Activated CD8-positive, alpha-beta memory T cell treated with anti-CD3 and anti-CD28 coated beads for 1 hour (primary cell): ENCODE data around the gene NOM1.
A peak's percentile ranks its signal among the peaks of the same experiment; 100 is the strongest.
"Not testable (repeated sequence)": the region's sequence is repeated elsewhere in the genome, so short reads cannot be mapped to it uniquely, and the experiment has no call there.

Experiments used
- DNase-seq, 2 donors: peaks; one replicate each; pipeline ENCODE4 v3.0.0-alpha.2; 2020; ENCODE audit warnings: low read depth in 1 of 2; ENCODE audit errors: extremely low read depth in 1 of 2

Gene NOM1, protein sequence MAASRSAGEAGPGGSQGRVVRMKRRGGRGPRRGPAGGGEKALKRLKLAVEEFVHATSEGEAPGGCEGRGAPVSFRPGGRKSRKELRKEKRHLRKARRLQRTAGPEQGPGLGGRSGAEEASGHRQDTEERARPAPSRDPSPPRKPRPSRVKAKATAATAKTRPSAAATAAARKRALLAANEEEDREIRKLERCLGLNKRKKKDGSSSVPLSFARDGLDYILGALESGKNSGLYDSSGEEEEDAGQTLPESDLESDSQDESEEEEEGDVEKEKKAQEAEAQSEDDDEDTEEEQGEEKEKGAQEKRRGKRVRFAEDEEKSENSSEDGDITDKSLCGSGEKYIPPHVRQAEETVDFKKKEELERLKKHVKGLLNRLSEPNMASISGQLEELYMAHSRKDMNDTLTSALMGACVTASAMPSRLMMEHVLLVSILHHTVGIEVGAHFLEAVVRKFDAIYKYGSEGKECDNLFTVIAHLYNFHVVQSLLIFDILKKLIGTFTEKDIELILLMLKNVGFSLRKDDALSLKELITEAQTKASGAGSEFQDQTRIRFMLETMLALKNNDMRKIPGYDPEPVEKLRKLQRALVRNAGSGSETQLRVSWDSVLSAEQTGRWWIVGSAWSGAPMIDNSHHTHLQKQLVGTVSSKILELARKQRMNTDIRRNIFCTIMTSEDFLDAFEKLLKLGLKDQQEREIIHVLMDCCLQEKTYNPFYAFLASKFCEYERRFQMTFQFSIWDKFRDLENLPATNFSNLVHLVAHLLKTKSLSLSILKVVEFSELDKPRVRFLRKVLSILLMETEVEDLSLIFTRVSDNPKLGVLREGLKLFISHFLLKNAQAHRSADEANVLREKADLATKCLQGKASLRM

DNA sequence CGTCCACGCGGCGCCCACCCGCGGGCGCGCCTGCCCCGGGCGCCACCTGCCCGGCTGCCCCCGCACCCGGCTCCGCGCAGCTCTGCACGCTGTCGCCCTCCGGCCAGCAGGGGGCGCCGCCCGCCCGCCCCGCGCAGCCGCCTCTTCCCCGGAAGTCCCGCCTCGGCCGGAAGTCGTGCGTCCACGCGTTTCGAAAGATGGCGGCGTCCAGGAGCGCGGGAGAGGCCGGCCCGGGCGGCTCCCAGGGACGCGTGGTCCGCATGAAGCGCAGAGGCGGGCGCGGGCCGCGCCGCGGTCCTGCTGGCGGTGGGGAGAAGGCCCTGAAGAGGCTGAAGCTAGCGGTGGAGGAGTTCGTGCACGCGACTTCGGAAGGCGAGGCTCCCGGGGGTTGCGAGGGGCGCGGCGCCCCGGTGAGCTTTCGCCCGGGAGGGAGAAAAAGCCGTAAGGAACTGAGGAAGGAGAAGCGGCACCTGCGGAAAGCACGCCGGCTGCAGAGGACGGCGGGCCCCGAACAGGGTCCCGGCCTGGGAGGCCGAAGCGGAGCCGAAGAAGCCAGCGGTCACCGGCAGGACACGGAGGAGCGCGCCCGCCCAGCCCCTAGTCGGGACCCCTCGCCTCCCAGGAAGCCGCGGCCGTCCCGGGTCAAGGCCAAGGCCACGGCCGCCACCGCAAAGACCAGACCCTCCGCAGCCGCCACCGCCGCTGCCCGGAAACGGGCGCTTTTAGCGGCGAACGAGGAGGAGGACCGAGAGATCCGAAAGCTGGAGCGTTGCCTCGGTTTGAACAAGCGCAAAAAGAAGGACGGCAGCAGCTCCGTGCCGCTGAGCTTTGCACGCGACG lies at the start of gene NOM1:
NOM1 (plus strand) TSS at position 172 of the 840 bp plus-strand sequence; CDS start at position 198, 26 bp downstream.
- peak; percentile 76 to 91 for DNase-seq

DNA sequence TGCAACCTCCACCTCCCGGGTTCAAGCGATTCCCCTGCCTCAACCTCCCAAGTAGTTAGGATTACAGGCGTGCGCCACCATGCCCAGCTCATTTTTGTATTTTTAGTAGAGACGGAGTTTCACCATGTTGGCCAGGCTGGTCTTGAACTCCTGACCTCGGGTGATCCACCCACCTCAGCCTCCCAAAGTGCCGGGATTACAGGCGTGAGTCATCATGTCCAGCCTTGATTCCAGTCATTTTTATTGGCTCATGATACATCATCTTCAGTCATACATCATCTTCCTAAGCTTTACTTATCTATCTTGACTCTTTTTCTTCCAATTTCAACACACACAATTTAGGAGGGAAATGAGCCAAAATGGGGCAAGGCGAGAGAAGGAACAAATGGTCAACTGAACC lies 49.4 kb upstream of the NOM1 start:
- DNase-seq: not testable (repeated sequence)

DNA sequence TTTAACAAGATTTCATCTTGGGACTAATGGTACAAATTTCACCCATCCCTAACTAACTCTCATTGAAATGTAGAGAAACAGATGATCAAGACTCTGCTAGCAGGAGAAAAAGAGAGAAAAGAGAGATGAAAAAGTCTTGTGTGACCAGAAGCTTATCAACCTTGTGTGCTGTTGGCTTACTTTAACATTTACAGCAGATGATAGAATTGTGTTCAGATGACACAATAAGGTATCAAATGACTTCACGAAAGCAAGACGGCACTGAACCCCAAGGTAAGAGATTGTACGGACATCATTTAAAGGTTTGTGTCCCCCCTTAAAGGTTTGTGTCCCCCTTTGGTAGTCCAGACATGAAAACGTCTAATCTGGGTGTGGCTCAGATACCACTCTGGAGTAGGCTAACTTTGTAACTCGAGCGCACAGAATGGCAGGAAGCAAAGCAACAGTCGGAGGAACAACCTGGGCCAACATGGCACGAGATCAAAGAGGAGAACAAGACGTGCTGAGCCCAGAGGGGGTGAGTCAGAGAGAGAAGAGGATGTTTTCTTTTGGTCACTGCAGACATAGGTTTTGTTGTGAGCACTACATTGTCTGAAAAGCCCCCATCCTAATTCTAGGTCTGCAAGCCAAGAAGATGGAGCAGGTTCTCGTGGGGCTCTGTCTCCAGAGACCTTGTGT lies 46.1 kb upstream of the NOM1 start:
- peak in 1 of 2 donors; percentile 41 for DNase-seq

DNA sequence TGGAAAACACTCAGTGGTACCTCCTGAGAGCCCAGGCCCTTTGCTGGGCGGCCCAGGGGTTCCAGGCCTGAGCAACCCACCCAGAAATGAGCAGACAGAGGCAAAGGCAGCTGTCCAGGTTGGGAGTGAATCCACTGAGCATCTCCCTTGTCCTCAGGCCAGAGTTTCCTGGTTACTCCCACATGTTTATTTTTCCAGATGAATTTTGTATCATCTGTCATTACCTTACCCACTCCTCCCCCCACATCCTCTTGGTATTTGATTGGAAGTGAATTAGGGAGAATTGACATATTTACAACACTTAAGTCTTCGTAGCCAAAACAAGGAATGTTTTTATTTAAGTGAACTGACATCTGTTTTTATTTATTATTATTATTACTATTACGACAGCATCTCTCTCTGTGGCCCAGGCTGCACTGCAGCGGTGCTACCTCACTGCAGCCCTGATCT lies 43.3 kb upstream of the NOM1 start:
- DNase-seq: no peak

DNA sequence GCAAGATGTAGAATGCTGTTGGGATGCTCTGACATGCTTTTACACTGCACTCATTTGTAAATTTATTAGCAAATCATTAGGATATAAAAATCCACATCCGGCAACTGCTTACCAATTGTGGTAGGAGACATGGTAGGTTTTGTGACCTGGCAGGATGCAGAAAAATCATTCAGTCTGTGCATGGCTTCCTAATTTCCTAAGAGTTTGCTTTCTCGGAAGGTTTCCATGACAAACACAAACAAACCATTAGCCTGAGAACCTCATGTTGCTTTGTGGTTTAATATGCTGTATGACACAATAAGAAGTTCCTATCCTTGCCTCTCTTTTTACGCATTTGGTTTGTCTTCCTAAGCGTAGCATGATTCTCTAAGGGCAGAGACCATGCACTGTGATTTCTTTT lies 41.9 kb upstream of the NOM1 start:
- DNase-seq: no peak

DNA sequence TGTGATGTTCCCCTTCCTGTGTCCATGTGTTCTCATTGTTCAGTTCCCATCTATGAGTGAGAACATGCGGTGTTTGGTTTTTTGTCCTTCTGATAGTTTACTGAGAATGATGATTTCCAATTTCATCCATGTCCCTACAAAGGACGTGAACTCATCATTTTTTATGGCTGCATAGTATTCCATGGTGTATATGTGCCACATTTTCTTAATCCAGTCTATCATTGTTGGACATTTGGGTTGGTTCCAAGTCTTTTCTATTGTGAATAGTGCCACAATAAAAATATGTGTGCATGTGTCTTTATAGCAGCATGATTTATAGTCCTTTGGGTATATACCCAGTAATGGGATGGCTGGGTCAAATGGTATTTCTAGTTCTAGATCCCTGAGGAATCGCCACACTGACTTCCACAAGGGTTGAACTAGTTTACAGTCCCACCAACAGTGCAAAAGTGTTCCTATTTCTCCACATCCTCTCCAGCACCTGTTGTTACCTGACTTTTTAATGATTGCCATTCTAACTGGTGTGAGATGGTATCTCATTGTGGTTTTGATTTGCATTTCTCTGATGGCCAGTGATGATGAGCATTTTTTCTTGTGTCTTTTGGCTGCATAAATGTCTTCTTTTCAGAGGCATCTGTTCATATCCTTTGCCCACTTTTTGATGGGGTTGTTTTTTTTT lies 39.8 kb upstream of the NOM1 start:
- DNase-seq: not testable (repeated sequence)

DNA sequence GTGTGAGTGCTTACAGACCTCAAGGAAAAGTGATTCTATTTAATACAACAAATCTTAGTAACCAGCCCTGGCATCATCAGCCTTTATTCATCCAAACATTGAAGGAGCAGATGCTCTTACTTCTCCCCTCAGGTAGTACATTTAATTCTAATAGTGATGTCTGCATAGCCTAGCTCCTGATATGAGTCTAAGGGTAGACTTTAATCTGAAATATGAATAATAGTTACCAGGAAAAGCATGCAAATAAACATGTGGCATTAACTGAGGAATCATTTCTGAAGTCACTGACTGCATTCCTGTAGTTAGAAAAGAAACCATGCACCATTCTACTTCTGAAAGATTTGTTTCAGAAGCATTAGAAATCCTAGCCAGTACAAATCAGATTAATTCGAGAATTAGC lies 30.9 kb upstream of the NOM1 start:
- DNase-seq: no peak

DNA sequence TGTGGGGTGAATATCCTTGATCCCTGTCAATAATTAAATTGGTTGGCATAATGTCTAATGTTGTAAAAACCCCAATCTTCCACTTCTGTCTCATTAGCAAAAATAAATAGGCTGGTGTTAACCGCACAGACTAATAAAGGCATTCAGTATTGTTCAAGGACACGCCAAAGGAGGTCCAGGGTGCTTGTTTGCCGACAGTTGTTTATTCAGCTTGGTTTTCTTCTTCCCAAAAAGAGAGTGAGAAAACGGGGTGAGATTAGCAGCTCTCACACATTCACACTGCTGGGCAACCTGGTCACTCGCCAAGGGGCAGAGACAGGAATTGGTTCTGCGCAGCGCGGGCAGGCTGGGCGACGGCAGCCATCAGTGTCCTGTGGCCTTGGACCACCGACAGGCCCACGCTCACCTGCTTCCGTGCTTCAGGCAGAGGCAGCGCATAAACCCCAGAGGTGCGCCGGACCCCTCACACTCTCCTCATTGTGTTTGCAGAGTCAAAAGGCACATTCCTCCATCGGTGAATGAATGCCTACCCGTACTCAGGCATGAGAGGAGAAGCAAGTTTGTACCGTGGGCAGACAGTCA lies 30.3 kb upstream of the NOM1 start:
- DNase-seq: no peak

DNA sequence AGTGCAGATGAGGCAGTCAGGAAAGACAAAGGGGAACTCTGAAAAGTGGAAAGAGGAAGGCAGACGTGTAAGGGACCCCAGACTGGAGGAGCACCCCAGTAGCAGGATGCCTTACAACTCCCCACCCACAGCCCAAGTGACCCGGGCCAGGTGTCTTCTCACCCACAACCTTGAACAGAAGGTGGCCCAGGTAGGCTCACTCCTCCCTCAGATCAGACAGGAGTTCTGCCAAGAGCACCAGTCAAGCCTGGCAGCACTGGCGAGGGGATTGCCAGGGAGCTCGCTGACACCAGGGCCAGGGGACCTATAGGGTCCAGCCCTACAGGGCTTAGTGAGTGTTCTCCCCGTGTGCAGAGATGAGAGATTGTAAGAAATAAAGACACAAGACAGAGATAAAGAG lies 29.4 kb upstream of the NOM1 start:
- no peak for DNase-seq

DNA sequence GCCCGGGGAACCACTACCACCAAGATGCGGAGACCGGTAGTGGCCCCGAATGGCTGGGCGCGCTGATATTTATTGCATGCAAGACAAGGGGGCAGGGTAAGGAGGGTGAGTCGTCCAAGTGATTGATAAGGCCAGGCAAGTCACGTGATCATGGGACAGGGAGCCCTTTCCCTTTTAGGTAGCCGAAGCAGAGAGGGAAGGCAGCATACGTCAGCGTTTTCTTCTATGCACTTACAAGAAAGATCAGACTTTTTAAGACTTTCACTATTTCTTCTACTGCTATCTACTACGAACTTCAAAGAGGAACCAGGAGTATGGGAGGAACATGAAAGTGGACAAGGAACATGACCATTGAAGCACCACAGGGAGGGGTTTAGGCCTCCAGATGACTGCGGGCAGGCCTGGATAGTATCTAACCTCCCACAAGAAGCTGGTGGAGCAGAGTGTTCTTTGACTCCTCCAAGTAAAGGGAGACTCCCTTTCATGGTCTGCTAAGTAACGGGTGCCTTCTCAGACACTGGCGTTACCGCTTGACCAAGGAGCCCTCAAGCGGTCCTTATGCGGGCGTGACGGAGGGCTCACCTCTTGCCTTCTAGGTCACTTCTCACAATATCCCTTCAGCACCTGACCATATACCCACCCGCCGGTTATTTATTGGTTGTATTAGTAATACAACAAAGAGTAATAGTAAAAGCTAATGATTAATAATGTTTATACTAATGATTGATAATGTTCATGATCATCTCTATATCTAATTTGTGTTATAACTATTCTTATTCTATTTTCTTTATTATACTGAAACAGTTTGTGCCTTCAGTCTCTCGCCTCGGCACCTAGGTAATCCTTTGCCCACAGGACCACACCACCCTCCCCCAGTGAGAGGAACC lies 28.8 kb upstream of the NOM1 start:
- not testable (repeated sequence) for DNase-seq

DNA sequence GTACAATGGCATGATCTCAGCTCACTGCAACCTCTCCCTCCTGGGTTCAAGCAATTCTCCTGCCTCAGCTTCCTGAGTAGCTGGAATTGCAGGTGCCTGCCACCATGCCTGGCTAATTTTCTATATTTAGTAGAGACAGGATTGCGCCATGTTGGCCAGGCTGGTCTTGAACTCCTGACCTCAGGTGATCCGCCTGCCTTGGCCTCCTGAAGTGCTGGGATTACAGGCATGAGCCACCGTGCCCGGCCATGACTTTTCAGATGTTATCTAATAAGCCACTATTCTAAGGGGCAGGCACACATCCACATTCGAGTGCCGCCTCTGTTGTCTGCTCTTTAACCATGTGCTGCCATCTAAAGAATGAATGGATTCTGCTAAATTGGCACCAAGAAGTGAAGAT lies 27.2 kb upstream of the NOM1 start:
- DNase-seq: not testable (repeated sequence)

DNA sequence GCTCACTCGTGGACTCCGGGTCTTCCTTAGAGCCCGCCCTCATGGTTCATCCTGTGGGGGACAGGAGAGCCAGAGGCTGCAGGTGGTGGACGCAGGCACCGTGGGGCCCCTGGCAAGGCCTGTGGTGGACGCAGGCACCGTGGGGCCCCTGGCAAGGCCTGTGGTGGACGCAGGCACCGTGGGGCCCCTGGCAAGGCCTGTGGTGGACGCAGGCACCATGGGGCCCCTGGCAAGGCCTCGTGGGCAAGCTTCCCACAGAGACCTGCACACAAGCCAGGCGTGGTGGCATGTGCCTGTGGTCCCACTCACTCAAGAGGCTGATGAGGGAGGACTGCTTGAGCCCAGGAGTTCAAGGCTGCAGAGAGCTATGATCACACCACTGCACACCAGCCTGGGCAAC lies 23.7 kb upstream of the NOM1 start:
- not testable (repeated sequence) for DNase-seq

DNA sequence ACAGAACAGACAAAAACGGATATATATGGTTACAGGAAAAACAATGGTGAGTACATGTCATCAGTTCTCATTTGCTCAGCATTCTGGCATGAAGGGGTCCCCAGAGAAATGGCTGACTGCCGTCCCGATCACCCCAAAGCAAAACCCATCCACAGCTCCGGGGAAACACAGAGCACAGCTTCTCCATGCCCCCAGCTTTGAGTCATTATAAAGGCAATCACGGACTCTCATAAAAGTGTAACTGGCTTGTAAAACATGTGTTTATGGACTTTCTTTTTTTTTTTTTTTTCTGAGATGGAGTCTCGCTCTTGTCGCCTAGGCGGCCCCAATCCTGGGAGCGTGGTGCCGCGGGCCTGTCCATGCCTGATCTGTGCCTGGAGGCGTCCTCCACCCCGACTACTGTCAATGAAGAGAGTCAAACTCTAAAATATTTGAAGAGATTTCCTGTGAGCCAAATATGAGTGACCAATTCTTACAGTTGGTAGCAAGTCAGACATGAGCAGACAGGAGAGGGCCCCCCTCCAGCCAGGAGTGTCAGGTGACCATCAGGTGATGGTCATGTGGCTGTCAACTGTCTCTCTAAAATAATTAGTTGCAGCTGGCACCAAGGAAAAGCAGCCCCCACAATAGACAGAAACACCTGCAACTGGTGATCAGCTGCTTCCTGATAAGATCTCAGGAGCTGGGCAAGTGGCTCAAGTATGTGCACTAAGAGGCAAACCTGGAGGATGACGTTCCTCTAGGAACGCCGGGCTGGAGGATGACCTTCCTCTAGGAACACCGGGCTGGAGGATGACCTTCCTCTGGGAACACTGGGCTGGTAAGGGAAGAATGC lies 21.7 kb upstream of the NOM1 start:
- no peak for DNase-seq

DNA sequence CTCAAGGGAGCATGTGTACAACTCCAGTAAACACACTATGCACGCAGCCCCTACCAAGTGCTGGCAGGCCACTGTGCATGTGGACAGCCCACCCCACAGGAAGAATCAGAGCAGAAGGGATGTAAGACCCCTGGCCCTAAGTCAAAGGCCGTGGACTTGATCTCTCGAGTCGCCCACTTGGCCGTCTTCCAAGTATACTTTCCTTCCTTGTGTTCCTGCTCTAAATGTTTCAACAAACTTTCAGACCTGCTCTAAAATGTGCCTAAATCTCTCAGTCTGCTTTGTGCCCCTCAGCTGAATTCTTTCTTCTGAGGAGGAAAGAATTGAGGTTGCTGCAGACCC lies 21.1 kb upstream of the NOM1 start:
- DNase-seq: no peak

DNA sequence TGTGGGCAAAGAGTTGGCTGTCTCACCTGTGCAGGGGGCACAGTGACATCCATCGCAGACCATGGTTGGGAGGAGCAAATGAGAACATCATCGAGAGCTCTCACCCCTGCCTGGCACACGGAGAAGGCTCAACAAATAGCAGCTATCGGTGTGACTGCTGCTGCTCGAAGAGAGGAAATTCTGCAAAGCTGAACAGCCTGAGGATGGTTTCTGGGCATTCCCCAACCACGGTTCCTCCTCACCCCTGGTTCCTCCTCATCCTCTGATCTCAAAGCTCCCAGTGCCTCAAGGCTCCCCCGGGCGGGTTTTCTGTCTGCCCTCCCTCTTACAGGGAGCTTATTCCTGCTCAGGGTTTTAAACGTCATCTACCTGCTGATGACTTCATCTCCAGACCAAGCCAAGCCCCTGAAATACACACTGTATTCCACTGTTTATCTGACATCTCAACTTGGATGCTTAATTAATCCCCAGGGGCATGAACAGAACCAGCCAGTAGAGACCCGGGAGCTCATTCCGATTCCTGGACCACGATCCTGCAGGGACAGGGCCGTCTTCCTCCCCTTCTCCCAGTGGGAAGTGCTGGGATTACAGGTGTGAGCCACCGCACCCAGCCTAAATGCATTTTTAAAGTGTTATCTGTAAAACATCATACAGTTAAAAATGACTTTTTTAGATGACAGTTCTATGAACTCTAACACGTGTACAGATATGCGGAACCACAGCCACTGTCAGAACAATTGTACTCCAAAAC lies 19.5 kb upstream of the NOM1 start:
- peak in 1 of 2 donors; percentile 31 for DNase-seq

DNA sequence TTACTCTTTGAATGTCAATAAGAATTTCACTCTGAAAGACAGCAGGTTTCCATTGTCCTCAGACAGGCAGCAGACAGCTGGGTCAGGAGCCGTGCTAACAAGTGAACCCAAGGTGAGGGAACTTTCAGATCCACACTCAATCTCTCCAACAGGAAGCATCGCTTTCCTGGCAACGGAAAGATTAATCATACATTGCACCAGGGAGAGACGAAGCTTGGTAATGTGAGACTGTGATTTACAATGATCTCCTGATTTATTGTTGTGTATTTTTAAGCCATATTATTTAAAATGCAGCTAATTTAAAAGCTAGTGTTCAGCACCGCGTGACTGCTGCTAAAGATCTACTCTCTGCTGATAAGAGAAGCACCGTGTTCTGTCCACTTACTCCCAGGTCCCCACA lies 17.5 kb upstream of the NOM1 start:
- no peak for DNase-seq

DNA sequence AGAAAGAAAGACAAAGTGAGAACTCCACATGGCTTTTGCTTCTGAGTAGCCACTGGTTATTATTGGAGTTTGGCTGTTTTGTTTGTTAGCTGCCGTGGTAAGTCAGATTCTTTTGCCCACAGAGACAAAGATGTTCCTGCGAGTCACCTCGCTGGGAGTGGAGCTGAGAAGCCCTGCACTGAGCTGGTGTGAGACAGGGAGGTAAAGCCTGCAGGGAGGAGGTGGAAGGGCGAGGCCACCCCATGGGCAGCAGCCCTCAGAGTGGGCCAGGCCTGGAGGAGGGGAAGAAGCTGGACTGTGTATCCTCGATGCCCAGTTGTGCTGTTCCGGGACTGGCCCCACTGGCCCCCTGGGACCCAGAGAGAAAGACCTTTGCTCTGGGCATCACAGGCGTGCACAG lies 14.3 kb upstream of the NOM1 start:
- DNase-seq: no peak
